Erythroblast (primary cell): ENCODE results near the gene HRK.

Source experiments
- GATA1 ChIP-seq: IDR thresholded peaks from 2 replicates; pipeline ENCODE4 v1.6.1; 2011; ENCODE audit warnings: low read depth, mild to moderate bottlenecking, control low read depth, low read length, moderate library complexity
- POLR2A ChIP-seq: IDR thresholded peaks from 2 replicates; pipeline ENCODE4 v1.6.1; 2011; ENCODE audit warnings: mild to moderate bottlenecking, low read length

DNA sequence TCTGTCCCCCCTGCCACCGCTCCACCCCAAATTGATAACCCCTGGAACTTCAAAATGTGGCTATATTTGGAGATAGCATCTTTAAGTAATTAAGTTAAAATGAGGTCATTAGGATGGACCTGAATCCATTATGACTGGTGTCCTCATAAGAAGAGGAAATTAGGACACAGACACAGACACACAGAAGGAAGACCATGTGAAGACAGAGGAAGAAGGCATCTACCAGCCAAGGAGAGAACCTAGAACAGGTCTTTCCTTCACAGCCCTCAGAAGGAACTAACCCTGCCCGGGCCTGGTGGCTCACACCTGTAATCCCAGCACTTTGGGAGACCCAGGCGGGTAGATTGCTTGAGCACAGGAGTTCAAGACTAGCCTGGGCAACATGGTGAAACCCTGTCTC lies 3.6 kb upstream of the HRK start:
- TF ChIP-seq POLR2A (no peak), GATA1 (no peak)
